GM12875 (cell line): ENCODE data around the gene ARHGAP21.

Source experiments
- H3K4me3 ChIP-seq: one replicate; pipeline ENCODE4 v1.5.1; 2011; ENCODE audit warnings: low read depth, low read length, control low read depth
- CTCF ChIP-seq: IDR thresholded peaks from 2 replicates; pipeline ENCODE4 v1.5.1; 2011; ENCODE audit warnings: low read depth, mild to moderate bottlenecking, control low read depth, inconsistent platforms, low read length, moderate library complexity, borderline replicate concordance; ENCODE audit not compliant: insufficient read depth

ARHGAP21 gene

GRCh38 chr10:24651923-24652322 is 71.8 kb downstream of the ARHGAP21 start:
- no peak for TF ChIP-seq CTCF
- no peak overlapping the region for H3K4me3 ChIP-seq

GRCh38 chr10:24650669-24651391 is 72.9 kb downstream of the ARHGAP21 start:
- TF ChIP-seq CTCF = no peak
- H3K4me3 ChIP-seq = no peak overlapping the region

GRCh38 chr10:24645784-24646183 is 77.9 kb downstream of the ARHGAP21 start:
- TF ChIP-seq CTCF = no peak
- no peak overlapping the region for H3K4me3 ChIP-seq

- H3K4me3 ChIP-seq = no peak overlapping the region
- no peak for TF ChIP-seq CTCF
Observed at GRCh38 chr10:24645022-24645421, 78.7 kb downstream of the ARHGAP21 start.

GRCh38 chr10:24643679-24644209 is 79.9 kb downstream of the ARHGAP21 start:
- no peak overlapping the region for H3K4me3 ChIP-seq
- no peak for TF ChIP-seq CTCF

GRCh38 chr10:24642921-24643678 is 80.6 kb downstream of the ARHGAP21 start:
- peak; percentile 51; the same call in 1 of the 2 replicates for TF ChIP-seq CTCF
- no peak overlapping the region for H3K4me3 ChIP-seq
